A673 (cell line): ENCODE measurements around the gene CLTC.

Experiments used
- CTCF ChIP-seq: fragments of 300-800, 200-600 bp; sonication (generic); conservative IDR thresholded peaks from 2 replicates; pipeline ENCODE4 v1.5.1; 2017; ENCODE audit warnings: low read depth, mild to moderate bottlenecking, antibody characterized with exemption, low read length, moderate library complexity, mixed read lengths
- EZH2 ChIP-seq: fragments of 200-600 bp; sonication (generic); IDR thresholded peaks from 2 replicates; pipeline ENCODE4 v1.6.1; 2017; ENCODE audit warnings: borderline replicate concordance, low read depth, mild to moderate bottlenecking, mixed read lengths, antibody characterized with exemption, low read length; ENCODE audit not compliant: poor library complexity, severe bottlenecking

DNA sequence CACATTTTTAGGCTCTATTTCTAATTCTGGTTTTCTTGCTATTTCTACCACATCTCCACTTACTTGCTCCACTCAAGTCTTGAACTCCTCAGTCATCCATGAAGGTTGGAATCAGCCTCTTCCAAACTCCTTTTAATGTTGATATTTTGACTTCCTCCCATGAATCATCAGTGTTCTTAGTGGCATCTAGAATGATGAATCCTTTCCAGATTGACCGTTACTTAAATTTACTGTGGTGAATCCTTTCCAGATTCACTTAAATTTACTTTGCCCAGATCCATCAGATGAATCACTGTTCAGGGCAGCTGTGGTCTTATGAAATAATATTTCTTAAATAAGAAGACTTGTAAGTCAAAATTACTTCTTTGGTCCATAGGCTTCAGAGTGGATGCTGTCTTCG is 32.4 kb downstream of the CLTC start:
- TF ChIP-seq EZH2: no peak
- TF ChIP-seq CTCF: no peak
